ENCODE results near the gene TREM1.

DNA sequence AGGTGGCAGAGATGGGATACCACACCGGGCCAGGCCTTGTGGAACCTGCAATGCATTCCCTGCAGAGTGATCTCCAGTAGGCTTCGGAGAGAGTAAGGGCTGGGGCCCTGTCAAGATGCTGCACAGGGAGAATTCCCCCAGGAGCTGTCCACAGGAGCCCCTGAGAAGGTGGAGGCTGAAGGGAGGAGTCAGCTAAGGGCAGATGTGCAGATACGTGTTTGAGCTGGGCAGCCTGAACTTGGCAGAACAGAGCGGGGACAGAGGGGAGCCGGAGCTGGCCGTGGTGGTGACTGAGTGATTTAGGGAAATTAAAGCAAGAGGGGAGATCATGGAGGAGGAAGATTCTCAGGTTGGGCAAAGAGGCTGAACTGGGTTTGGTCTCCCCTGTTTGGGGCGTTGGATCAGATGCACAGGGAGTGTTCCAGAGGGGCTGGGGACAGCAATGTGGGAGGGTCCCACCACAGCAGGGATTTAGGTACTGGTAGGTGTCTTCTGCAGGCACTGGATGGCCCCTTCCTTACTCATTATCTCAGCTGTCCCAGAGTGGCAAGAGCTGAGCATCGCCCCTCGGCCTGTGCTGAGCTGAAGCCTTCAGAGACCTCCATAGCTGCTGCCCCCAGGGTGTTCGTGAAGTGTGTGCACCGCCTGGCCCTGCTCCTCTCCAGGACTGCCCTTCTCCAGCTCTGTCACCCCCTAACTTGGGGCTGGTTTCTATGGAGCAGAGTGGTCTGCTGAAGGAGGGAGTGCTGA, 45.1 kb upstream of the TREM1 start:
- no peak for TF ChIP-seq EZH2 (IDR thresholded peaks at IDR 0.05; ENCODE audit: borderline replicate concordance, low read length)
- TF ChIP-seq, protein P1, sequence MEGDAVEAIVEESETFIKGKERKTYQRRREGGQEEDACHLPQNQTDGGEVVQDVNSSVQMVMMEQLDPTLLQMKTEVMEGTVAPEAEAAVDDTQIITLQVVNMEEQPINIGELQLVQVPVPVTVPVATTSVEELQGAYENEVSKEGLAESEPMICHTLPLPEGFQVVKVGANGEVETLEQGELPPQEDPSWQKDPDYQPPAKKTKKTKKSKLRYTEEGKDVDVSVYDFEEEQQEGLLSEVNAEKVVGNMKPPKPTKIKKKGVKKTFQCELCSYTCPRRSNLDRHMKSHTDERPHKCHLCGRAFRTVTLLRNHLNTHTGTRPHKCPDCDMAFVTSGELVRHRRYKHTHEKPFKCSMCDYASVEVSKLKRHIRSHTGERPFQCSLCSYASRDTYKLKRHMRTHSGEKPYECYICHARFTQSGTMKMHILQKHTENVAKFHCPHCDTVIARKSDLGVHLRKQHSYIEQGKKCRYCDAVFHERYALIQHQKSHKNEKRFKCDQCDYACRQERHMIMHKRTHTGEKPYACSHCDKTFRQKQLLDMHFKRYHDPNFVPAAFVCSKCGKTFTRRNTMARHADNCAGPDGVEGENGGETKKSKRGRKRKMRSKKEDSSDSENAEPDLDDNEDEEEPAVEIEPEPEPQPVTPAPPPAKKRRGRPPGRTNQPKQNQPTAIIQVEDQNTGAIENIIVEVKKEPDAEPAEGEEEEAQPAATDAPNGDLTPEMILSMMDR (IDR thresholded peaks at IDR 0.05; ENCODE audit: low read length), result no peak

Data from OCI-LY1 (cell line).